ENCODE data around the gene SLC16A3. TPM values are rescaled to one million over a fixed set of nuclear protein-coding genes. Genes with fewer than 3 reads are reported as not detected.

SLC16A3 gene
- polyA plus RNA-seq, 3 donors: 26.3 to 103 (median 35.3) TPM

- H3K27me3 Mint-ChIP-seq (ENCODE audit: low read depth in 3 of 3): peaks cover 0 to under 1% (median 0%) of the 10 kb centered on the region in 3 donors
- intact Hi-C loops (cut with micrococcal nuclease): no loop called here
- peak overlapping the region; percentile 69 to 81 for H3K4me3 Mint-ChIP-seq
- Histone ChIP-seq H3K27me3 (ENCODE audit: control insufficient read depth in 2 of 2, insufficient read depth in 2 of 2, low read length in 2 of 2) (no peaks in the 10 kb centered on the region), H3K9me3 (replicated peaks in 1 of 2; ENCODE audit: control insufficient read depth in 1 of 2, insufficient read depth in 1 of 2, low read length in 2 of 2) (no peaks in the 10 kb centered on the region), H2AFZ (ENCODE audit: insufficient read depth, low read depth, low read length, poor library complexity, severe bottlenecking) (peak overlapping the region; percentile 61), H3K4me1 (ENCODE audit: control insufficient read depth in 1 of 2, insufficient read depth in 2 of 2, low read length in 2 of 2) (peaks cover 52 to 68% of the 10 kb centered on the region in 2 donors), H3K27ac (ENCODE audit: low read depth in 1 of 2, low read length in 2 of 2) (peak overlapping the region; percentile 69 to 95), H3K9ac (ENCODE audit: insufficient read depth, low read length, poor library complexity, severe bottlenecking) (peak overlapping the region; percentile 96), H3K79me2 (ENCODE audit: insufficient read depth, low read length) (peaks cover 59% of the 10 kb centered on the region), H3K36me3 (replicated peaks in 1 of 2; ENCODE audit: control insufficient read depth in 1 of 2, insufficient read depth in 2 of 2, low read length in 2 of 2) (no peaks in the 10 kb centered on the region), H3K4me3 (replicated peaks in 1 of 3; ENCODE audit: low read depth in 2 of 3, low read length in 3 of 3) (peak overlapping the region; percentile 57 to 100 (median 74)), H4K20me1 (ENCODE audit: insufficient read depth, low read length) (peaks cover 38% of the 10 kb centered on the region), H3K4me2 (replicated peaks; ENCODE audit: extremely low read depth, low read length, poor library complexity, severe bottlenecking) (peak overlapping the region; percentile 98)
- peak overlapping the region; percentile 85 to 92 (median 90) for H3K27ac Mint-ChIP-seq
- no peaks in the 10 kb centered on the region for H3K9me3 Mint-ChIP-seq
- no peak for TF ChIP-seq CTCF (IDR thresholded peaks at IDR 0.05)
- no peak for DNase-seq
- H3K4me1 Mint-ChIP-seq: peaks cover 23% of the 10 kb centered on the region
- H3K36me3 Mint-ChIP-seq: peaks cover 0 to under 1% of the 10 kb centered on the region in 2 donors
- WGBS (ENCODE audit: insufficient coverage): 52% methylated on average over 12 of the region's 18 CpGs
Measured at GRCh38 chr17:82227629-82228277, 1.1 kb upstream of the SLC16A3 start.

- Histone ChIP-seq H3K27ac (ENCODE audit: low read depth in 1 of 2, low read length in 2 of 2) (peak overlapping the region; percentile 69 to 95), H3K79me2 (ENCODE audit: insufficient read depth, low read length) (peaks cover 65% of the 10 kb centered on the region), H3K9me3 (replicated peaks in 1 of 2; ENCODE audit: control insufficient read depth in 1 of 2, insufficient read depth in 1 of 2, low read length in 2 of 2) (no peaks in the 10 kb centered on the region), H3K4me1 (ENCODE audit: control insufficient read depth in 1 of 2, insufficient read depth in 2 of 2, low read length in 2 of 2) (peaks cover 52 to 68% of the 10 kb centered on the region in 2 donors), H3K36me3 (replicated peaks in 1 of 2; ENCODE audit: control insufficient read depth in 1 of 2, insufficient read depth in 2 of 2, low read length in 2 of 2) (peaks cover 4 to 6% of the 10 kb centered on the region in 2 donors), H4K20me1 (ENCODE audit: insufficient read depth, low read length) (peaks cover 44% of the 10 kb centered on the region), H3K4me2 (replicated peaks; ENCODE audit: extremely low read depth, low read length, poor library complexity, severe bottlenecking) (peak overlapping the region; percentile 98), H2AFZ (ENCODE audit: insufficient read depth, low read depth, low read length, poor library complexity, severe bottlenecking) (peak overlapping the region; percentile 61), H3K9ac (ENCODE audit: insufficient read depth, low read length, poor library complexity, severe bottlenecking) (peak overlapping the region; percentile 96), H3K27me3 (ENCODE audit: control insufficient read depth in 2 of 2, insufficient read depth in 2 of 2, low read length in 2 of 2) (no peaks in the 10 kb centered on the region), H3K4me3 (replicated peaks in 1 of 3; ENCODE audit: low read depth in 2 of 3, low read length in 3 of 3) (peak overlapping the region; percentile 57 to 100 (median 74))
- Mint-ChIP-seq H3K4me1 (peaks cover 25% of the 10 kb centered on the region), H3K9me3 (no peaks in the 10 kb centered on the region), H3K27ac (peak overlapping the region; percentile 85 to 92 (median 90)), H3K36me3 (peaks cover under 1 to 6% of the 10 kb centered on the region in 2 donors), H3K27me3 (ENCODE audit: low read depth in 3 of 3) (no peaks in the 10 kb centered on the region), H3K4me3 (peak overlapping the region; percentile 73 to 81)
- TF ChIP-seq CTCF (IDR thresholded peaks at IDR 0.05): no peak
- WGBS (ENCODE audit: insufficient coverage): 0% methylated on average over 59 of the region's 63 CpGs
- intact Hi-C loops (cut with micrococcal nuclease): no loop called here
- peak; percentile 59 to 71 (median 67) for DNase-seq
Measured at GRCh38 chr17:82228278-82228841, 482 bp upstream of the SLC16A3 start.
